Astrocyte (in vitro differentiated cells and primary cell): ENCODE data around the gene PTPRQ. TPM values are rescaled to one million over a fixed set of nuclear protein-coding genes. Genes with fewer than 3 reads are reported as not detected.

Experiments
- DNase-seq: peaks from one replicate; pipeline ENCODE4 v3.0.0-alpha.2; 2010; ENCODE audit warnings: low read depth
- FAIRE-seq: peaks from 2 replicates; lab custom pipeline; 2011; peaks lifted over from hg19 to GRCh38; lab: Jason Lieb, UNC
- H2AFZ ChIP-seq: 2 replicates; pipeline ENCODE4 v1.6.0; 2012; ENCODE audit warnings: low read depth, low read length, inconsistent platforms
- H3K27ac ChIP-seq: 2 replicates; pipeline ENCODE4 v1.5.1; 2011; ENCODE audit warnings: low read depth, low read length, inconsistent platforms
- H3K27me3 ChIP-seq: 2 replicates; pipeline ENCODE4 v1.6.0; 2011; ENCODE audit warnings: low read length, inconsistent platforms; ENCODE audit not compliant: insufficient read depth
- H3K36me3 ChIP-seq: 2 replicates; pipeline ENCODE4 v1.5.1; 2011; ENCODE audit warnings: low read length, inconsistent platforms; ENCODE audit not compliant: insufficient read depth
- H3K4me1 ChIP-seq: 2 replicates; pipeline ENCODE4 v1.5.1; 2011; ENCODE audit warnings: low read length, inconsistent platforms; ENCODE audit not compliant: insufficient read depth
- H3K4me2 ChIP-seq: 2 replicates; pipeline ENCODE4 v1.6.0; 2012; ENCODE audit warnings: low read length, inconsistent platforms
- H3K4me3 ChIP-seq: 2 replicates; pipeline ENCODE4 v1.5.1; 2011; ENCODE audit warnings: low read depth, mild to moderate bottlenecking, low read length, inconsistent platforms; ENCODE audit not compliant: insufficient read depth
- H3K79me2 ChIP-seq: 2 replicates; pipeline ENCODE4 v1.6.0; 2012; ENCODE audit warnings: mild to moderate bottlenecking, low read length, inconsistent platforms; ENCODE audit not compliant: insufficient read depth
- H3K9ac ChIP-seq: 2 replicates; pipeline ENCODE4 v1.6.0; 2012; ENCODE audit warnings: mild to moderate bottlenecking, low read length, inconsistent platforms
- H3K9me3 ChIP-seq: 2 replicates; pipeline ENCODE4 v1.5.1; 2012; ENCODE audit warnings: low read depth, mild to moderate bottlenecking, low read length, inconsistent platforms; ENCODE audit not compliant: insufficient read depth
- H4K20me1 ChIP-seq: 2 replicates; pipeline ENCODE4 v1.6.0; 2012; ENCODE audit warnings: low read length, inconsistent platforms; ENCODE audit not compliant: insufficient read depth
- H3K27ac Mint-ChIP-seq: one replicate; pipeline ENCODE4 v1.8.0; 2021; ENCODE audit warnings: mild to moderate bottlenecking, mixed read lengths; ENCODE audit not compliant: unreplicated experiment
- H3K27me3 Mint-ChIP-seq: one replicate; pipeline ENCODE4 v1.8.0; 2021; ENCODE audit warnings: low read depth, mixed read lengths; ENCODE audit not compliant: unreplicated experiment
- H3K36me3 Mint-ChIP-seq: one replicate; pipeline ENCODE4 v1.8.0; 2021; ENCODE audit warnings: low read depth, mixed read lengths; ENCODE audit not compliant: unreplicated experiment
- H3K4me1 Mint-ChIP-seq: one replicate; pipeline ENCODE4 v1.8.0; 2021; ENCODE audit warnings: low read depth, mixed read lengths; ENCODE audit not compliant: unreplicated experiment
- H3K4me3 Mint-ChIP-seq: one replicate; pipeline ENCODE4 v1.8.0; 2021; ENCODE audit warnings: mild to moderate bottlenecking, moderate library complexity, mixed read lengths; ENCODE audit not compliant: unreplicated experiment
- H3K9me3 Mint-ChIP-seq: one replicate; pipeline ENCODE4 v1.8.0; 2021; ENCODE audit warnings: mild to moderate bottlenecking, mixed read lengths; ENCODE audit not compliant: unreplicated experiment
- CTCF ChIP-seq: IDR thresholded peaks from 2 replicates; pipeline ENCODE4 v1.5.1; 2011; ENCODE audit warnings: low read depth, mild to moderate bottlenecking, inconsistent platforms, low read length, moderate library complexity; ENCODE audit not compliant: insufficient read depth
- EZH2 ChIP-seq: IDR thresholded peaks from 2 replicates; pipeline ENCODE4 v1.6.1; 2012; ENCODE audit warnings: mild to moderate bottlenecking, low read length, inconsistent platforms; ENCODE audit not compliant: insufficient read depth
- total RNA-seq: library from RNA; stranded (reverse); gene quantifications from 2 replicates; pipeline ENCODE4 v1.2.1, GENCODE V29; 2021

Gene PTPRQ
- total RNA-seq, 1 donor from 2014 or later: 0.18 TPM

- Histone ChIP-seq H3K9ac (no peak overlapping the region), H3K9me3 (no peaks in the 10 kb centered on the region), H3K4me2 (no peak overlapping the region), H3K4me1 (no peaks in the 10 kb centered on the region), H3K27me3 (no peaks in the 10 kb centered on the region), H3K4me3 (no peak overlapping the region), H3K36me3 (no peaks in the 10 kb centered on the region), H3K27ac (no peak overlapping the region), H3K79me2 (no peaks in the 10 kb centered on the region), H4K20me1 (no peaks in the 10 kb centered on the region), H2AFZ (no peak overlapping the region)
- Mint-ChIP-seq H3K4me3 (no peak overlapping the region), H3K9me3 (no peaks in the 10 kb centered on the region), H3K27ac (no peak overlapping the region), H3K27me3 (no peaks in the 10 kb centered on the region), H3K4me1 (peaks cover 1% of the 10 kb centered on the region), H3K36me3 (no peaks in the 10 kb centered on the region)
- peak; percentile 35 for DNase-seq
- no peak for FAIRE-seq
- TF ChIP-seq EZH2 (no peak), CTCF (no peak)
These were observed 21.5 kb upstream of the PTPRQ start for GRCh38 chr12:80422550-80422949.

- Histone ChIP-seq H3K36me3 (no peaks in the 10 kb centered on the region), H3K9me3 (no peaks in the 10 kb centered on the region), H3K9ac (no peak overlapping the region), H4K20me1 (no peaks in the 10 kb centered on the region), H3K79me2 (no peaks in the 10 kb centered on the region), H2AFZ (no peak overlapping the region), H3K4me3 (no peak overlapping the region), H3K4me1 (no peaks in the 10 kb centered on the region), H3K27ac (no peak overlapping the region), H3K27me3 (no peaks in the 10 kb centered on the region), H3K4me2 (no peak overlapping the region)
- Mint-ChIP-seq H3K36me3 (no peaks in the 10 kb centered on the region), H3K4me3 (no peak overlapping the region), H3K4me1 (peaks cover 12% of the 10 kb centered on the region), H3K27me3 (no peaks in the 10 kb centered on the region), H3K27ac (no peak overlapping the region), H3K9me3 (no peaks in the 10 kb centered on the region)
- FAIRE-seq: no peak
- no peak for TF ChIP-seq EZH2
- no peak for TF ChIP-seq CTCF
- DNase-seq: peak; percentile 23
These were observed 12.0 kb upstream of the PTPRQ start for GRCh38 chr12:80432061-80432460.

- Histone ChIP-seq H3K9me3 (no peaks in the 10 kb centered on the region), H3K4me1 (peaks cover 21% of the 10 kb centered on the region), H3K4me3 (no peak overlapping the region), H4K20me1 (no peaks in the 10 kb centered on the region), H3K27me3 (no peaks in the 10 kb centered on the region), H3K36me3 (no peaks in the 10 kb centered on the region), H3K27ac (no peak overlapping the region), H3K4me2 (peak overlapping the region; percentile 38), H2AFZ (no peak overlapping the region), H3K9ac (no peak overlapping the region), H3K79me2 (no peaks in the 10 kb centered on the region)
- no peak for FAIRE-seq
- TF ChIP-seq EZH2 (no peak), CTCF (no peak)
- Mint-ChIP-seq H3K27me3 (peaks cover 3% of the 10 kb centered on the region), H3K27ac (peak overlapping the region; percentile 94), H3K4me1 (peaks cover 18% of the 10 kb centered on the region), H3K9me3 (no peaks in the 10 kb centered on the region), H3K4me3 (no peak overlapping the region), H3K36me3 (no peaks in the 10 kb centered on the region)
- peak; percentile 95 for DNase-seq
These were observed 2.1 kb upstream of the PTPRQ start for GRCh38 chr12:80441921-80442320.
